Activated naive CD4-positive, alpha-beta T cell treated with anti-CD3 and anti-CD28 coated beads, Interleukin-2, amount 10 ng/mL, durations not matched to agents 7 days and 5 days (primary cell): ENCODE measurements around the gene EYA4.

ENCODE experiments used
- CTCF ChIA-PET: fragments of 350-600 bp; sonication (Branson Sonifier 250); formaldehyde crosslinking; loops from one replicate; lab custom pipeline; 2021; ENCODE audit warnings: antibody characterized with exemption; lab: Charles Lee
- DNase-seq: peaks from one replicate; pipeline ENCODE4 v3.0.0-alpha.2; 2020
- H3K27ac Mint-ChIP-seq: one replicate; pipeline ENCODE4 v1.8.0; 2021; ENCODE audit warnings: mild to moderate bottlenecking, moderate library complexity, mixed read lengths
- H3K27me3 Mint-ChIP-seq: one replicate; pipeline ENCODE4 v1.8.0; 2021; ENCODE audit warnings: mild to moderate bottlenecking, mixed read lengths
- H3K36me3 Mint-ChIP-seq: one replicate; pipeline ENCODE4 v1.8.0; 2021; ENCODE audit warnings: mixed read lengths
- H3K4me1 Mint-ChIP-seq: one replicate; pipeline ENCODE4 v1.8.0; 2021; ENCODE audit warnings: mixed read lengths
- H3K4me3 Mint-ChIP-seq: one replicate; pipeline ENCODE4 v1.8.0; 2021; ENCODE audit warnings: mild to moderate bottlenecking, moderate library complexity, mixed read lengths
- H3K9me3 Mint-ChIP-seq: one replicate; pipeline ENCODE4 v1.8.0; 2021; ENCODE audit warnings: mixed read lengths

EYA4 gene

DNA sequence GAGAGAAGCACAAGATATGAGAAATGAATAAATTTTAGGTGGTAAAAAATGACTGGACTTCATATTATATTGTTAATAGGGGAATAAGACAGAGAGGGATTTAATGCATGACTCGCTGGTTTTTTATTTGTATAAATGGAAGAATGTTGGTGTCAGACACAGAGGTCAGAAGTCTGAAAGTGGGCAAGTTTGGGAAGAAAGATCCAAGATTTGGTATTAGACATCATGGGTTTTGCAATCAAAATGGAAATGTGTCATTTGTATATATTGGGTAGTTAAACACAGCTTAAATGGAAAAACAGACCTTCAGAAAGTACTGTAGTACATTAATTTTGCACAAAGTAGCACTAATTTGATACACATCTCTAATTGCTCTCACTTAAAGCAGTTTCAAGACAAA is 96.2 kb downstream of the EYA4 start:
- no peak overlapping the region for H3K4me3 Mint-ChIP-seq
- H3K27me3 Mint-ChIP-seq: no peaks in the 10 kb centered on the region
- H3K4me1 Mint-ChIP-seq: no peaks in the 10 kb centered on the region
- no peaks in the 10 kb centered on the region for H3K9me3 Mint-ChIP-seq
- DNase-seq: no peak
- no peaks in the 10 kb centered on the region for H3K36me3 Mint-ChIP-seq
- H3K27ac Mint-ChIP-seq: no peak overlapping the region
- CTCF ChIA-PET: no interaction called here

DNA sequence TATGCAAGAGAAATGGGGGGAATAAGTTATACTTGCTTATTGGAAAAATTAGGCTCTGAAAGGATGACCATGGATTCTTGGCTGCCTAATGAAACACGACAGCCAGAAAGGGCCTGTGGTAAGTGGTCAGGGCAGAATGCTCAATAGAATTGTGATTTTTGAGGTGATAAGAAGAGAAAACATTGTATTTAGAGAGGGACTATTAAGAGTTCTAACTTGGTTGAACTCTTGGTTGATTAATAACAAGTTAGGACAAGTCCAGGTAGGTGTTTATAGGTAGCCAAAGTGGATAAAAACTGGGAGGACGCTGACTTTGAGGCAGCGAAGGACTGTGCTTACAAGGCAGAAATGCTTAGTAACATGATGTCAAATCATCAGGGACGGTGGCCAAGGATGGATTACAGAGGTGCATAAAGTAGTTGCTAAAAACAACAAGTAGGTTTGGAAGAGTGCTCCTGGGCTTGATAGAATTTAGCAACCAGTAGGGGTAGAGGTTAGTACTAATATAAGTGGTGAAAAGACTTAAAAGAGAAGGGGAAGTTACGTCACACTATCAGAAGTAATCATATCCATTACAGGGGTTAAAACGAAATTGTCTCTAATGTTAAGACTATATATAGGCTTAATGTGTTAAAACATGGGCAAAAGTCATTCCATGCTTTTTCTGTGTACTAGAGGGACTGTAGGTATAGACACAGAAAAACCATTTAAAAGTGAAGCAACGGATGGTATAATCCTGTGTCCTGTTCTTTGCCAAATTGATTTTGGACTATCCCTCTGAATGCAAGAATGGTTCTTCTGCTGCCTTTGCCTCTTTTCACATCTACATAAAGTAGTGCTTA is 98.6 kb downstream of the EYA4 start:
- H3K27ac Mint-ChIP-seq: no peak overlapping the region
- no peaks in the 10 kb centered on the region for H3K9me3 Mint-ChIP-seq
- DNase-seq: no peak
- no peaks in the 10 kb centered on the region for H3K36me3 Mint-ChIP-seq
- CTCF ChIA-PET: no interaction called here
- H3K27me3 Mint-ChIP-seq: no peaks in the 10 kb centered on the region
- no peaks in the 10 kb centered on the region for H3K4me1 Mint-ChIP-seq
- H3K4me3 Mint-ChIP-seq: no peak overlapping the region

GRCh38 chr6:133340557-133340956 is 99.4 kb downstream of the EYA4 start:
- Mint-ChIP-seq H3K27me3 (no peaks in the 10 kb centered on the region), H3K27ac (no peak overlapping the region), H3K36me3 (no peaks in the 10 kb centered on the region), H3K4me1 (no peaks in the 10 kb centered on the region), H3K4me3 (no peak overlapping the region), H3K9me3 (no peaks in the 10 kb centered on the region)
- CTCF ChIA-PET: no interaction called here
- no peak for DNase-seq

DNA sequence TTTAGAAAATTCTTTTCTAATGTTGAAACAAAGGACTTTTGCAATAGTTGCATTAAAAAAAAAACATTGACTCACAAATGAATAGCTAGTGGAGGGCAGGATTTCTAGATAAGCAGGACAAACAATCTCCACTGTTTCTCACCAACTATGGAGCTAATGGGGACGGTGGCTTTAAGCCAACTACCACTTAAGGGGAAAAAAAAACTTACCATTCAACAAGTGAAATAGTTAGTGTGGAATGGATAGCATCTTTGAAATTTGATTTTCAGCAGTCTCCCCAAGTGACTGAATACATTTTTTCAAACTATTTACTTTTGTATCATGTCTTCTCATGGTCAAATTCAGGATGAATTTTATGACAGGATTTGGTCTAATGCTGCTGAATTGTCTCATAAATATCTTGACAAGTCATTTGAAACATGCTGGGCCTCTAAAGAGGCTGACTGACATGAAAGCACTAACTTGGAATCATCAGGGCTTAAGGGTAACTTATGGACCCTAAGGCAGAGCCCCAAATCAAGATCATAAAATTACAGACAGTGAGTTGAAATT is 100.5 kb downstream of the EYA4 start:
- H3K36me3 Mint-ChIP-seq: no peaks in the 10 kb centered on the region
- H3K27ac Mint-ChIP-seq: no peak overlapping the region
- no peaks in the 10 kb centered on the region for H3K27me3 Mint-ChIP-seq
- H3K4me1 Mint-ChIP-seq: no peaks in the 10 kb centered on the region
- no peaks in the 10 kb centered on the region for H3K9me3 Mint-ChIP-seq
- DNase-seq: no peak
- no peak overlapping the region for H3K4me3 Mint-ChIP-seq
- CTCF ChIA-PET: interaction anchor here (1.5 kb wide), 1 partner anchor 10 kb away, joined by 6 read pairs; no protein-coding TSS in a partner anchor

- Mint-ChIP-seq H3K9me3 (no peaks in the 10 kb centered on the region), H3K4me1 (no peaks in the 10 kb centered on the region), H3K27ac (no peak overlapping the region), H3K4me3 (no peak overlapping the region), H3K27me3 (no peaks in the 10 kb centered on the region), H3K36me3 (no peaks in the 10 kb centered on the region)
- no peak for DNase-seq
- CTCF ChIA-PET: no interaction called here
Observed at GRCh38 chr6:133343220-133343619, 102.1 kb downstream of the EYA4 start.

- no peaks in the 10 kb centered on the region for H3K27me3 Mint-ChIP-seq
- no peak overlapping the region for H3K27ac Mint-ChIP-seq
- no peaks in the 10 kb centered on the region for H3K9me3 Mint-ChIP-seq
- CTCF ChIA-PET: no interaction called here
- no peaks in the 10 kb centered on the region for H3K4me1 Mint-ChIP-seq
- H3K36me3 Mint-ChIP-seq: no peaks in the 10 kb centered on the region
- DNase-seq: no peak
- no peak overlapping the region for H3K4me3 Mint-ChIP-seq
Observed at GRCh38 chr6:133348846-133349245, 107.7 kb downstream of the EYA4 start.

- no peaks in the 10 kb centered on the region for H3K9me3 Mint-ChIP-seq
- no peaks in the 10 kb centered on the region for H3K4me1 Mint-ChIP-seq
- DNase-seq: no peak
- H3K27me3 Mint-ChIP-seq: no peaks in the 10 kb centered on the region
- H3K36me3 Mint-ChIP-seq: no peaks in the 10 kb centered on the region
- H3K4me3 Mint-ChIP-seq: no peak overlapping the region
- CTCF ChIA-PET: interaction anchor here (2.0 kb wide), 1 partner anchor 9 kb away, joined by 6 read pairs; no protein-coding TSS in a partner anchor
- no peak overlapping the region for H3K27ac Mint-ChIP-seq
Observed at GRCh38 chr6:133350928-133351327, 109.8 kb downstream of the EYA4 start.

DNA sequence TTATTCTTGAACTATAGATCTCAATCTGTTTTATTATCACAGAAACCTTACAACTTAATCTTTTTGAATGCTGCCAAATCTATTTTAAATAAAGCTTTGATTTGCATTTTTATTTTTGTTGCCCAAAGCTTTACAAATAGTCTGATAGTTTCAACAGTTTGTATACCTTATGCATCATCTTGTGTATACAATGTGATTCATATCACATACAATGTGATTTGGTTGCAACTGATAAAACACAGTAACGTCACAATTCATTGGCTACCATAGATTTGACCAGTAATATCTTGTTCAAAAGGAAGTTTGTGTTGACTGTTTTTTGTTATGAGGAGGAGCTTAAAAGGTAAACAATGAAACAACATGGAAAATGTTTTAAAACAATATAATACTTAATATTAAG is 110.9 kb downstream of the EYA4 start:
- H3K4me3 Mint-ChIP-seq: no peak overlapping the region
- H3K36me3 Mint-ChIP-seq: no peaks in the 10 kb centered on the region
- H3K4me1 Mint-ChIP-seq: no peaks in the 10 kb centered on the region
- no peaks in the 10 kb centered on the region for H3K27me3 Mint-ChIP-seq
- CTCF ChIA-PET: interaction anchor here (2.0 kb wide), 1 partner anchor 10 kb away, joined by 6 read pairs; no protein-coding TSS in a partner anchor
- H3K9me3 Mint-ChIP-seq: no peaks in the 10 kb centered on the region
- DNase-seq: no peak
- no peak overlapping the region for H3K27ac Mint-ChIP-seq

DNA sequence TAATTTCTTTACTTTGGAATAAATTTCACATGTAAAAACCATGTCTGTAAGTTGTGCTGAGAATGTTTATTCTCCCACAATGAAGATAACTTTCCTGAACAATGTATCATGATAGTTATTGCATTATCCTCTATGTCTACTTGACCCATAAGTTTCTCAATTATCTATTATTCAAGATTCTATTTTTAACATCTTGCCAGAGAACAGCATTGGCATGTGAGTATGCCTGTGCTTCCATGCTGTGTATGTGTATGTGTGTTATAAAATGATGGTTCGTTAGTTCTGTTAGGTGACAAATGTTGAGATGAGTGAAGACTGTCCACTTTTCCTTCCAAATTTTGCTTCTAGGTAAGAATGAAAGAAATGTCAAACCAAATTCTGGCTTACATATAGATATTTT is 111.9 kb downstream of the EYA4 start:
- no peaks in the 10 kb centered on the region for H3K4me1 Mint-ChIP-seq
- H3K27ac Mint-ChIP-seq: no peak overlapping the region
- H3K27me3 Mint-ChIP-seq: no peaks in the 10 kb centered on the region
- CTCF ChIA-PET: no interaction called here
- no peak for DNase-seq
- no peak overlapping the region for H3K4me3 Mint-ChIP-seq
- H3K36me3 Mint-ChIP-seq: no peaks in the 10 kb centered on the region
- H3K9me3 Mint-ChIP-seq: no peaks in the 10 kb centered on the region

DNA sequence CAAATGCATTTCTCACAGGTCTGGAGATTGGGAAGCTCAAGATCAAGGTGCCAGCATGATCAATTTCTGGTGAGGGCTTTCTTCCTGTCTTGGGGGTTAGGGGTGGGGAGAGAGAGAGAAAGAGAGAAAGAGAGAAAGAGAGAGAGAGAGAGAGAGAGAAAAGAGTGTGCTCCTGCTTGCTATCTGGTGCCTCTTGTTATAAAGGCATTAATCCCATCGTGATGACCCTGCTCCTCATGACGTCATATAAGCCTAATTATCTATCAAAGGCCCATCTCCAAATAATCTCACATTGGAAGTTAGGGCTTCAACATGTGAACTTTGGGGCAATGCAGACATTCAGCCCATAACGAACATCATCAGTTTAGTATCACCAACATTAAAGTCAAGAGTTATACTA is 114.8 kb downstream of the EYA4 start:
- Mint-ChIP-seq H3K4me1 (no peaks in the 10 kb centered on the region), H3K27me3 (no peaks in the 10 kb centered on the region)

GRCh38 chr6:133358574-133359150 is 117.5 kb downstream of the EYA4 start:
- H3K36me3 Mint-ChIP-seq: no peaks in the 10 kb centered on the region
- H3K27me3 Mint-ChIP-seq: no peaks in the 10 kb centered on the region
- H3K9me3 Mint-ChIP-seq: no peaks in the 10 kb centered on the region
- no peak overlapping the region for H3K27ac Mint-ChIP-seq
- CTCF ChIA-PET: no interaction called here
- DNase-seq: no peak
- no peaks in the 10 kb centered on the region for H3K4me1 Mint-ChIP-seq
- H3K4me3 Mint-ChIP-seq: no peak overlapping the region

More for the DNA sequence above, 114.8 kb downstream of the EYA4 start:
- H3K27ac Mint-ChIP-seq: no peak overlapping the region
- CTCF ChIA-PET: no interaction called here
- no peak overlapping the region for H3K4me3 Mint-ChIP-seq
- no peak for DNase-seq
- H3K9me3 Mint-ChIP-seq: no peaks in the 10 kb centered on the region
- no peaks in the 10 kb centered on the region for H3K36me3 Mint-ChIP-seq

GRCh38 chr6:133359256-133359655 is 118.1 kb downstream of the EYA4 start:
- Mint-ChIP-seq H3K27me3 (no peaks in the 10 kb centered on the region), H3K4me3 (no peak overlapping the region), H3K36me3 (no peaks in the 10 kb centered on the region), H3K9me3 (no peaks in the 10 kb centered on the region), H3K4me1 (no peaks in the 10 kb centered on the region), H3K27ac (no peak overlapping the region)
- CTCF ChIA-PET: no interaction called here
- DNase-seq: no peak

DNA sequence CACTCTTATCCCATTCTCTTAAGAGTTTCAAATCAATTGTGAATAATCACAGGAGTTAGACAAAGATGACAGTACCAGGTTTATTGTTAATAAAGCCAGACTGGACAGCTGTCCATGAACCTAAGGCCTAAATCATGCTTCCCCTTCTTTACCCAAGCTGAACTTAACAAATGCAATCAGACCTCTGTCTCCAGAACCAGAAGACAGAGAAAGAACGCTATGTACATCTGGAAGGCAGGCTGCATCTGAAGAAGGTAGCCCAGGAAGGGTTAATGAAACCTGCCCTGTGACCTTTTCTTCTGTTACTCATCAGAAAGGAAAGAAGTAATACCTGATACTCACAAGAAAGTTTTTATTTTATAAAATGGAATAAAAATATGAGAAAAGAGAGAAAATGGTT is 118.6 kb downstream of the EYA4 start:
- no peak overlapping the region for H3K27ac Mint-ChIP-seq

DNA sequence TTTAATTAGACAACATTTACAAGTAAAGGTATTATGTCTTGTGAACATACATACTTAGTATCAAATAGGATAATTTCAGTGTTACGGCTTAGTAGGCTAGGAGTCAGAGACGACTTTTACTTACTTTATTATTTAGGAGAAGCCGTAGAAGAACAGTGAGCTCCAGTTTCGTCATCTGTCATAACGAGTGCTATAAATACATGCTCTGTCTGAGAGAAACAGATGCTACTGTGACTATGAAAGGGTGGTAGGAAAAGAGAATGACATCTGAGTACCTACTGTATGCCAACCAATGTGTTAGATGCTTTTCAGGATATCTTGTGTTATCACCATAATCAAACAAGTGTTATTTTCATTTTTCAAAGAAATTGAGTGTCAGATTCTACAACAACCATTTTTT is 119.0 kb downstream of the EYA4 start:
- Mint-ChIP-seq H3K4me3 (no peak overlapping the region), H3K27me3 (no peaks in the 10 kb centered on the region), H3K4me1 (no peaks in the 10 kb centered on the region), H3K27ac (no peak overlapping the region), H3K9me3 (no peaks in the 10 kb centered on the region), H3K36me3 (no peaks in the 10 kb centered on the region)
- DNase-seq: no peak
- CTCF ChIA-PET: no interaction called here

More for the DNA sequence above, 118.6 kb downstream of the EYA4 start:
- Mint-ChIP-seq H3K4me1 (no peaks in the 10 kb centered on the region), H3K4me3 (no peak overlapping the region), H3K27me3 (no peaks in the 10 kb centered on the region), H3K36me3 (no peaks in the 10 kb centered on the region), H3K9me3 (no peaks in the 10 kb centered on the region)
- CTCF ChIA-PET: no interaction called here
- DNase-seq: no peak

DNA sequence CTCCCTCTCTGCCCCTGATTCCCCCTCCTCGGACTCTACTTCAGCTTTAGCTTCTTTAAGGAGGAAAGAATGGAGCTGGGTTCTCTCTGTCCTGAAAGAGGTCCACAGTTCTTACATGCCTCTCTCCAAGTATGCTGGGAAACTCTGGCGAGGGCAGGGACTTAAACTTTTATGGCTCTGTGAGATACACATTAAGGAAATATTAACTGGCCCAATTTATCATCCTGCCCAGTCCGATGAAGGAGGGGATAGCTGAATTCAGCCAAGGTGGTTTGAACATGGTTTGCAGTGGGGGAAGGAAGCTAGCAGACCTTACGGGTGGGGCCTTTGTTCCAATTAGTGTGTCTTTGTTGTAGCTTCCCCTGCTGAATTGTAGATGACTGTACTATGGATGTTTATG is 121.7 kb downstream of the EYA4 start:
- no peak overlapping the region for H3K27ac Mint-ChIP-seq
- no peaks in the 10 kb centered on the region for H3K36me3 Mint-ChIP-seq
- H3K9me3 Mint-ChIP-seq: no peaks in the 10 kb centered on the region
- no peak overlapping the region for H3K4me3 Mint-ChIP-seq
- CTCF ChIA-PET: no interaction called here
- H3K4me1 Mint-ChIP-seq: no peaks in the 10 kb centered on the region
- H3K27me3 Mint-ChIP-seq: no peaks in the 10 kb centered on the region
- no peak for DNase-seq
